Posterior vena cava (tissue), 2 donors: ENCODE measurements around the gene ZNF124. TPM values are rescaled to one million over a fixed set of nuclear protein-coding genes. Genes with fewer than 3 reads are reported as not detected.

Source experiments
- DNase-seq: peaks from one replicate; pipeline ENCODE4 v3.0.0-alpha.2; 2020; ENCODE audit warnings: low spot score
- intact Hi-C, 2 donors: fragments of 100-400 bp; cut with DNase I; formaldehyde crosslinking; loops; one replicate each; pipeline versions ENCODE4 v1.14.1 to v1.14.2; 2022 to 2023
- microRNA-seq, 2 donors: library from miRNA; unstranded; fragments of <30 nt; microRNA quantifications; one replicate each; pipeline ENCODE4 v1.2.0, GENCODE V29; 2020 to 2021; ENCODE audit warnings: borderline microRNAs expressed in 2 of 2
- total RNA-seq, 2 donors: library from RNA; stranded (reverse); fragmentation: NEBNext Ultra II Directional; extraction: Animal tissue kit (Norgen Biotek cat#: 25700); gene quantifications; one replicate each; pipeline ENCODE4 v1.2.1, GENCODE V29; 2021
- donor health status: DM: yes; HTN: yes; CAD: no.
- donor health status: DM: yes; HTN: yes; CAD: no.

Gene ZNF124
- total RNA-seq, 2 donors from 2014 or later: 15.5 to 22.9 TPM

GRCh38 chr1:247118946-247119446 lies 52.8 kb downstream of the ZNF124 start:
- intact Hi-C loops: no loop called here
- no peak for DNase-seq

GRCh38 chr1:247115545-247115944 lies 56.3 kb downstream of the ZNF124 start:
- intact Hi-C loops: no loop called here
- no peak for DNase-seq

GRCh38 chr1:247115141-247115510 lies 56.7 kb downstream of the ZNF124 start:
- DNase-seq: no peak
- intact Hi-C loops: no loop called here

GRCh38 chr1:247114351-247115140 lies 57.3 kb downstream of the ZNF124 start:
- DNase-seq: no peak
- intact Hi-C loops: no loop called here

- intact Hi-C loops: no loop called here
- no peak for DNase-seq
These were observed 58.0 kb downstream of the ZNF124 start for GRCh38 chr1:247113733-247114271.

GRCh38 chr1:247113094-247113497 lies 58.7 kb downstream of the ZNF124 start:
- intact Hi-C loops: no loop called here
- DNase-seq: no peak

- intact Hi-C loops: no loop called here
- DNase-seq: no peak
These were observed 59.4 kb downstream of the ZNF124 start for GRCh38 chr1:247112479-247112781.

- DNase-seq: peak; percentile 92
- intact Hi-C loops: no loop called here
These were observed 59.9 kb downstream of the ZNF124 start for GRCh38 chr1:247111700-247112478.

GRCh38 chr1:247111259-247111699 lies 60.5 kb downstream of the ZNF124 start:
- no peak for DNase-seq
- intact Hi-C loops: no loop called here

- DNase-seq: no peak
- intact Hi-C loops: no loop called here
These were observed 61.1 kb downstream of the ZNF124 start for GRCh38 chr1:247110627-247111258.

- no peak for DNase-seq
- intact Hi-C loops: no loop called here
These were observed 64.1 kb downstream of the ZNF124 start for GRCh38 chr1:247107694-247108093.

- intact Hi-C loops: no loop called here
- no peak for DNase-seq
These were observed 65.9 kb downstream of the ZNF124 start for GRCh38 chr1:247105966-247106365.

Small RNA genes within 50 kb of the gene (microRNA-seq; reads per million reads assigned to microRNA genes)
- gene MIR3916: 0 reads per million in 2 donors

Other genes starting within 250 kb of the ZNF124 start
- 10 to 100 TPM; 22.6 to 33.4 TPM for gene AHCTF1, start 240.1 kb downstream of the ZNF124 start, total RNA-seq
- under 1 TPM in 1 of 2 donors, not detected in 1; 0.23 TPM for gene ZNF695, start 164.0 kb downstream of the ZNF124 start, total RNA-seq
- 1 to 10 TPM; 3.3 to 3.9 TPM for gene ZNF670, start 93.2 kb downstream of the ZNF124 start, total RNA-seq
- gene ZNF669, start 67.7 kb downstream of the ZNF124 start, total RNA-seq: 1 to 10 TPM; 5.7 to 6.4 TPM
- not detected for gene VN1R5, start 84.1 kb upstream of the ZNF124 start, total RNA-seq
- 10 to 100 TPM; 18.8 to 19.3 TPM for gene ZNF496, start 159.8 kb upstream of the ZNF124 start, total RNA-seq
- gene NLRP3, start 244.2 kb upstream of the ZNF124 start, total RNA-seq: 1 to 10 TPM; 3.0 to 3.1 TPM